ENCODE measurements around the gene HOTAIR.

HOTAIR gene

DNA sequence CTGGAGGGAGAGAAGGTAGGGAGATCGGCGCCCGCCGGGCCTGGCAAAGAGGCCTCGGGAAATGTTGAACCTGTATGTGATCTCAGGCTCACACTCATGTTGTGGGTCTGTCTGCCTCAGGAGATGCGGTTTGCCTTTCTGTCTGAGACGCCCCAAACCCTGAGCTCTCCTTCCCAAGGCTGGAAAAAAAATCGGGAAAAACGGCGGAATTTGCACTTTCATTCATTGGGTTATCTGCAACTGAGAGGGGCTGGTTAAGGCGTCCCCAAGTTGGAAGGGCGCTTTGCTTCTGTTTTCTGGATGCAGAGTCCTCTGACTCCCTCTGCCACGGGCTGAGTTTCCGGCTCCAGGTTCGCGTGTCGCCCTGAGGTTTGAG lies 20.2 kb upstream of the HOTAIR start:
- TF ChIP-seq, protein P1, sequence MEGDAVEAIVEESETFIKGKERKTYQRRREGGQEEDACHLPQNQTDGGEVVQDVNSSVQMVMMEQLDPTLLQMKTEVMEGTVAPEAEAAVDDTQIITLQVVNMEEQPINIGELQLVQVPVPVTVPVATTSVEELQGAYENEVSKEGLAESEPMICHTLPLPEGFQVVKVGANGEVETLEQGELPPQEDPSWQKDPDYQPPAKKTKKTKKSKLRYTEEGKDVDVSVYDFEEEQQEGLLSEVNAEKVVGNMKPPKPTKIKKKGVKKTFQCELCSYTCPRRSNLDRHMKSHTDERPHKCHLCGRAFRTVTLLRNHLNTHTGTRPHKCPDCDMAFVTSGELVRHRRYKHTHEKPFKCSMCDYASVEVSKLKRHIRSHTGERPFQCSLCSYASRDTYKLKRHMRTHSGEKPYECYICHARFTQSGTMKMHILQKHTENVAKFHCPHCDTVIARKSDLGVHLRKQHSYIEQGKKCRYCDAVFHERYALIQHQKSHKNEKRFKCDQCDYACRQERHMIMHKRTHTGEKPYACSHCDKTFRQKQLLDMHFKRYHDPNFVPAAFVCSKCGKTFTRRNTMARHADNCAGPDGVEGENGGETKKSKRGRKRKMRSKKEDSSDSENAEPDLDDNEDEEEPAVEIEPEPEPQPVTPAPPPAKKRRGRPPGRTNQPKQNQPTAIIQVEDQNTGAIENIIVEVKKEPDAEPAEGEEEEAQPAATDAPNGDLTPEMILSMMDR (IDR thresholded peaks at IDR 0.05; ENCODE audit: low read depth, low read length, missing control alignments), result no peak
- no peak for DNase-seq (ENCODE audit: low read depth)
- in situ Hi-C loops (cut with HindIII; ENCODE audit: low sequenced_read_pairs), result no loop called here
- H3K4me3 ChIP-seq (ENCODE audit: low read depth, low read length), result no peak overlapping the region

DNA sequence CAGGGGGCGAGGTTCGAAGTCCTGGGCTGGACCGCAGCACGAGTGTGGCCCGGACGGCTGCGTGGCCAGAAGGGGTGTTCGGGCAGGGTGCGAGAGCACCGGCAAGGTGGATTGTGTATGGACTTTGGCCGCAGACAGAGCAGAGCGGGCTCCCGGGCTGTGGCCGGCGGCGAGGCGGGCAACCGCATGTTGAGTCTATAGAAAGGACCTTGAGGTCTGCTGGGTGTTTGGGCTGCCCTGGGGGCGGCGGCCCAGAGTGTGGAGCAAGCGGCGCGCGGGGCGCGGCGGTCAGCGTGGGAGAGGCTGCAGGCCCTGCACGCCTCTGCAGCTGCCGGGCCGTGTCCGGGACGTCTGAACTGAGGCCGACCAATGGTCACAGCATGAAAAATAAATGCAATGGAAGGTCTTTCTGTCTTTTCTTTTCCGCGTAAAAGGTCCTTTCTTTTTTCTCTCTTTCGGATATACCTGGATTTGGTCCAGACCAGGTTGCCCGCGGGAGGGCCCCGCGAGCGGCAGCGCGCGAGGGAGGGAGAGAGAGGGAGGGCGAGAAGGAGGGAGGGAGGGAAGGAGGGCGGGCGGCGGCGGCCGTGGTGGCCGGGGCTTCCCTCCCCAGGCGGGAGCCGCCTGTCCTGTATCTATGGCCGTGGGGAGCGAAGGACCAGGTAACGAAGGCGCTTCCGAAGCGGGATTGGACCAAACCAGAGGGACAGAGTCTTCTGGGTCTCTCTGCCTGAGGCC lies 19.7 kb upstream of the HOTAIR start:
- TF ChIP-seq, protein P1 (IDR thresholded peaks at IDR 0.05; ENCODE audit: low read depth, low read length, missing control alignments), result no peak
- in situ Hi-C loops (cut with HindIII; ENCODE audit: low sequenced_read_pairs), result no loop called here
- H3K4me3 ChIP-seq (ENCODE audit: low read depth, low read length), result no peak overlapping the region
- DNase-seq (ENCODE audit: low read depth), result no peak

DNA sequence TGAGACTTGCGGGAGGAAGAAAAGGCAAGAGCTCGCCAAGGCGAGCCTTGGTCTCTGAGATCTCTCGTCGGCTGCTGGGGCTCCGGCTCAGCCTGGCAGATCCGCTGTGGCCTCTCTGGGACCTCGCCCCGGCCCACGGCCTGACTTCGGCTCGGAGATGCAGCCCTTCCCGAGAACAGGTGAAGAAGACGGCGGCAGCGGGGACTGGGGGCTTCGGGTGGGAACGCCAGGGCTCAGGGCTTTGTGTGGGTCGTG lies 19.2 kb upstream of the HOTAIR start:
- TF ChIP-seq, protein P1 (IDR thresholded peaks at IDR 0.05; ENCODE audit: low read depth, low read length, missing control alignments), result no peak
- H3K4me3 ChIP-seq (ENCODE audit: low read depth, low read length), result no peak overlapping the region
- no peak for DNase-seq (ENCODE audit: low read depth)
- in situ Hi-C loops (cut with HindIII; ENCODE audit: low sequenced_read_pairs), result no loop called here

DNA sequence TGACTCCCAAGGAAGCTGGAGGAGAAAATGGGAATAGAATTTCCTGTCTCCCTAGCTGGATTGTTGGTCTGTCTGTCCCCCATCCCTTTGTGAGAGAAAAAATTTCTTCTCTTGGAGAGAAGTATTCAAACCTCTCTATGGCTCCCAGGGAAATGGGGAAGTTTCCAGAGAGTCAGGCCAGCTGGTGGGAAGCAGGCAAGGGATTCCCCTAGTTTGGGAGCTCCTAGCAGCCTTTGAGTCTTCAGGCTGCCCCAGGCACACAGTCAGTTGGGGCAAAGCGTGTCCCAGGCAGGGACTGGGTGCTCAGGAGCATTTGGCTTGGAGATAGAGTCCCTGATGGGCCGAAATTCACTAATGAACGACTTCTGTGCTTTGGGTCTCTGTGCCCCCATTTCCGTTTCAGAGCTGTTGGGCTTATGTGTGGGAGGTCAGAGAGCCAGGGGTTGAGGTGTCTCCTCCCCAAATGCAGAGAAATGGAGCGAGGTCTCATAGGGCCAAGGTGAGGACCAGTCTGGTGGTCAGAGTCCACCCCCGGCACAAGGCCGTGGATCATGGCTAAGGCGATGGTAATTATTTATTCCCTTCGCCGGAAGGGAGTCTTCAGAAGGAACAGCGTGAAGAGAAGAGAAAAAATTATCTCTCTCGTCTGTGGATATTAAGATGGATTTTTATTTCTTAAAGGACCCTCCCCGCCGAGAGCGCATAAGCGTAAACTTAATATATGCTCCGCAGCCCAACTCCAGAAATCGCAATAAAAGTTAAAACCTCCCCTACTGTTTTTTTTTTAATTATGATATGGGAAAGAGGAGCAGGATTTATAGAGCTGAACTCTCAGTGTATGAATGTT lies 18.6 kb upstream of the HOTAIR start:
- TF ChIP-seq, protein P1 (IDR thresholded peaks at IDR 0.05; ENCODE audit: low read depth, low read length, missing control alignments), result no peak
- in situ Hi-C loops (cut with HindIII; ENCODE audit: low sequenced_read_pairs), result no loop called here
- no peak overlapping the region for H3K4me3 ChIP-seq (ENCODE audit: low read depth, low read length)

DNA sequence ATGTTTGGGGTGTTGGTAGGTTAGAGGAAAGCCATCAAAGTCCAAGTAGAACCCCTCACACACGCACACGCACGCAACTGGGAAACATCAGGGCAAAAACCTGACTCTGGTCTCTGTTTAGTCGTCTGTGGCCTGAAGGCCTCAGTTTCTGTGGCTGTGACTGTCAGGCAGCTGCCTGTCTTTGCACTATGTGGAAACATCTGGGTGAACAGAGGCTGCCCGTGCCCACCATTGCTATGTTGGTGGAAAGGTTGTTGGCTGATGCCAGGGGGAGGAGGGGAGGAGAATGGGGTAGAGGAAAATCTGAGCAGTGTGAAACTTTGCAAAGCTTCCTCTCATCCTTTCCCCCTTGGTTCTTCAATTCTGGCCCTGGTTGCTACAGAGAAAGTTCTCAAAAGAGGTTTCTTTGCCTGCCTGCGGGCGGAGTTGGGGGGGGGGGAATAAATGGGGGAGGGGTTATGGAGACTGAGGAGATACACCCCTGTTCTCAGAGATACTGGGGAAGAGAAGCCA lies 17.7 kb upstream of the HOTAIR start:
- TF ChIP-seq, protein P1 (IDR thresholded peaks at IDR 0.05; ENCODE audit: low read depth, low read length, missing control alignments), result no peak
- no peak overlapping the region for H3K4me3 ChIP-seq (ENCODE audit: low read depth, low read length)
- DNase-seq (ENCODE audit: low read depth), result no peak
- in situ Hi-C loops (cut with HindIII; ENCODE audit: low sequenced_read_pairs), result no loop called here

More for the DNA sequence above, 18.6 kb upstream of the HOTAIR start:
- no peak for DNase-seq (ENCODE audit: low read depth)

DNA sequence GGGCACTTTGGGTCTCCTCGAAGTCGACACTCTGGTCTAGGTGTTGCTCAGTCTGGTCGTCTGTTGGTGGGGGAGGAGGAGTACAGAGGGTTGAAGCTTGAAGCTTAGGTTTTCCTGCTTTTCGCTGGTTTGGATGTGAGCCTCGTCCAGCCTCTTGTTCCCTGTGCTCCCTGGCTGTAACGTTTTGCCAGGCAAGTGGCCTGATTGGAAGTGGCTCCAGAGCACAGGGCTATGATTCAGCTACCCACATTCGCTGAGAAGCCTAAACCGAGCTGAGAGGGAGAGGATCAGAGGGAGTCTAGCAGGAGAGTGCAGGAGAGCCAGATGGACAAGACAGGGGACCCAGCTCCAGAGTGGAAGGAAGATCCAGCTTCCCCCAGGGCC lies 16.3 kb upstream of the HOTAIR start:
- in situ Hi-C loops (cut with HindIII; ENCODE audit: low sequenced_read_pairs), result no loop called here
- no peak overlapping the region for H3K4me3 ChIP-seq (ENCODE audit: low read depth, low read length)
- no peak for DNase-seq (ENCODE audit: low read depth)
- TF ChIP-seq, protein P1 (IDR thresholded peaks at IDR 0.05; ENCODE audit: low read depth, low read length, missing control alignments), result no peak
